ENCODE results near the gene TMEM132E. TPM values are rescaled to one million over a fixed set of nuclear protein-coding genes. Genes with fewer than 3 reads are reported as not detected.

TMEM132E gene
- total and polyA plus RNA-seq, 12 donors = 0.07 to 1.1 (median 0.23) TPM; not detected in 1

DNA sequence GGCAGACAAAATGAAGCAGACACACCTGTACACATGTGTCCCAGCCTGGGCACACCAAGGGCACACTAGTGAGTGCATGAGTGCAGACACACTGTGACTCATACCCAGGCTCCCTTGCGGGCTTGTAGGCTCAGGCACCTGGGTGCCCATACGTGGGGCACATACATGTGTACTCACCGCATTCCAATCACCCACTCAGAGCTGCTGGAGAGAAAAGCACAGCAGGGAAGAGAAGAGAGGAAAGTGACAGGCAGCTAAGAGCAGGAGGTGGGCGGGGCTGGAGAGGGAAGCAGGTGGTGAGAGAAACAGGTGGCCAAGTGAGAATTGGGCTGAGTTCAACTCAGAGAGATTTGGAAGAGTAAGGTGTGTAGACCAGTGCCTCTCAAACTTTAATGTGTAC is 54.0 kb downstream of the TMEM132E start:
- Histone ChIP-seq H3K4me3 (no peak overlapping the region), H3K9me3 (replicated peaks in 1 of 3) (no peaks in the 10 kb centered on the region), H3K4me1 (replicated peaks in 1 of 2) (peaks cover 4 to 5% of the 10 kb centered on the region in 2 donors), H3K36me3 (replicated peaks in 1 of 2) (no peaks in the 10 kb centered on the region), H3K27me3 (peaks cover 25% of the 10 kb centered on the region), H3K27ac (no peak overlapping the region)
- no peak for DNase-seq
- no peak for TF ChIP-seq POLR2A (IDR thresholded peaks at IDR 0.05)
- TF ChIP-seq, protein P1, sequence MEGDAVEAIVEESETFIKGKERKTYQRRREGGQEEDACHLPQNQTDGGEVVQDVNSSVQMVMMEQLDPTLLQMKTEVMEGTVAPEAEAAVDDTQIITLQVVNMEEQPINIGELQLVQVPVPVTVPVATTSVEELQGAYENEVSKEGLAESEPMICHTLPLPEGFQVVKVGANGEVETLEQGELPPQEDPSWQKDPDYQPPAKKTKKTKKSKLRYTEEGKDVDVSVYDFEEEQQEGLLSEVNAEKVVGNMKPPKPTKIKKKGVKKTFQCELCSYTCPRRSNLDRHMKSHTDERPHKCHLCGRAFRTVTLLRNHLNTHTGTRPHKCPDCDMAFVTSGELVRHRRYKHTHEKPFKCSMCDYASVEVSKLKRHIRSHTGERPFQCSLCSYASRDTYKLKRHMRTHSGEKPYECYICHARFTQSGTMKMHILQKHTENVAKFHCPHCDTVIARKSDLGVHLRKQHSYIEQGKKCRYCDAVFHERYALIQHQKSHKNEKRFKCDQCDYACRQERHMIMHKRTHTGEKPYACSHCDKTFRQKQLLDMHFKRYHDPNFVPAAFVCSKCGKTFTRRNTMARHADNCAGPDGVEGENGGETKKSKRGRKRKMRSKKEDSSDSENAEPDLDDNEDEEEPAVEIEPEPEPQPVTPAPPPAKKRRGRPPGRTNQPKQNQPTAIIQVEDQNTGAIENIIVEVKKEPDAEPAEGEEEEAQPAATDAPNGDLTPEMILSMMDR (IDR thresholded peaks at IDR 0.05) = no peak
- WGBS, 4 donors = 45 to 61% (median 55%) methylated on average over 3 to 4 of the region's 4 CpGs
- intact Hi-C loops (cut with DNase I) = loop anchor here (10.0 kb wide), 3 partner anchors 89 to 481 kb away; partner anchors contain the start of gene RAD51D (in 1 of the 2)

GRCh38 chr17:34633760-34634159 is 54.4 kb downstream of the TMEM132E start:
- Histone ChIP-seq H3K4me3 (no peak overlapping the region), H3K36me3 (replicated peaks in 1 of 2) (no peaks in the 10 kb centered on the region), H3K4me1 (replicated peaks in 1 of 2) (peaks cover 4 to 5% of the 10 kb centered on the region in 2 donors), H3K27me3 (peaks cover 23% of the 10 kb centered on the region), H3K27ac (no peak overlapping the region), H3K9me3 (replicated peaks in 1 of 3) (no peaks in the 10 kb centered on the region)
- DNase-seq = no peak
- no peak for TF ChIP-seq POLR2A (IDR thresholded peaks at IDR 0.05)
- TF ChIP-seq, protein P1 (IDR thresholded peaks at IDR 0.05) = no peak
- intact Hi-C loops (cut with DNase I) = loop anchor here (10.0 kb wide), 3 partner anchors 89 to 481 kb away; partner anchors contain the start of gene RAD51D (in 1 of the 2)
- WGBS, 4 donors = 82 to 94% (median 87%) methylated on average over 3 of the region's 3 CpGs

DNA sequence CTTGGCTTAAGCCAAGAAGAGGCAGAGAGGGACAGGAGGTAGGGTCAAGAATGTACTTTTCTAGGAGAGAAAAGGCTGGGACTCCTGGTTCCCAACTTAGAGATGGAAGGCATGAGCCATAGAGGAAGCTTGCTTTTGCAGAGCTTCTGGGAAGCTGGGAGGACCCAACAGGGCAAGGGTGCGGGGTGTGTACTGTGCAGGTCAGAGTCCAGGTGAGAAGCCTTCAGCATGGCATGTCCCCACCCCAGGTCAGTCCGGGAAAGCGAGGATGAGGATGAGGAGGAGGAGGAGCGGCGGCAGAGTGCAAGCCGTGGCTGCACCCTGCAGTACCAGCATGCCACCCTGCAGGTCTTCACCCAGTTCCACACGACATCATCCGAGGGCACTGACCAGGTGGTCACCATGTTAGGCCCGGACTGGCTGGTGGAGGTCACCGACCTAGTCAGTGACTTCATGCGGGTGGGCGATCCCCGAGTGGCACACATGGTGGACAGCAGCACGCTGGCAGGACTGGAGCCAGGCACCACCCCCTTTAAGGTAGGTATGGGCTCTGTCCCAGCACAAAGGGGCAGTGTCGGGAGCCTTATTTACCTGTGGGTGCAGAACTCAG is 55.3 kb downstream of the TMEM132E start:
- 78 to 84% (median 81%) methylated on average over 12 to 15 of the region's 15 CpGs for WGBS, 4 donors
- H3K27ac ChIP-seq = no peak overlapping the region
- no peaks in the 10 kb centered on the region for H3K36me3 ChIP-seq (replicated peaks in 1 of 2)
- no peak for DNase-seq
- peaks cover 26% of the 10 kb centered on the region for H3K27me3 ChIP-seq
- intact Hi-C loops (cut with DNase I) = loop anchor here (5.0 to 10.0 kb wide), 5 partner anchors 82 to 480 kb away; partner anchors contain the start of gene RAD51D (in 1 of the 2)
- peaks cover 4 to 5% of the 10 kb centered on the region in 2 donors for H3K4me1 ChIP-seq (replicated peaks in 1 of 2)
- no peaks in the 10 kb centered on the region for H3K9me3 ChIP-seq (replicated peaks in 1 of 3)
- H3K4me3 ChIP-seq = no peak overlapping the region
- no peak for TF ChIP-seq POLR2A (IDR thresholded peaks at IDR 0.05)
- TF ChIP-seq, protein P1 (IDR thresholded peaks at IDR 0.05) = no peak

DNA sequence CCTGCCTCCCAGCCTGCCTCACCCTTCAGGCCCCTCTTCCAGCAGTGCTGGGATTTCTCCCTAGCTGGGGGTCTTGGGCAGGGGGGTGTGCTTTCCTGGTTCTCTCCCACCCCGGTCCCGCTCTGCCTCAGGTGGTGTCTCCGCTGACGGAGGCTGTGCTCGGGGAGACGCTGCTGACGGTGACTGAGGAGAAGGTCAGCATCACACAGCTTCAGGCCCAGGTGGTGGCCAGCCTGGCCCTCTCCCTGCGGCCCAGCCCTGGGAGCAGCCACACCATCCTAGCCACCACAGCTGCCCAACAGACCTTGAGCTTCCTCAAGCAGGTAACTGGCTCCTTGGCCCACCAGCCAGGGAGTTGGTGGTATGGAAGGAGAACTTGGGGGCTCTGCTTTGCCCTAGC is 56.5 kb downstream of the TMEM132E start:
- Histone ChIP-seq H3K4me1 (replicated peaks in 1 of 2) (peaks cover 4 to 5% of the 10 kb centered on the region in 2 donors), H3K27me3 (peaks cover 28% of the 10 kb centered on the region), H3K27ac (no peak overlapping the region), H3K36me3 (replicated peaks in 1 of 2) (no peaks in the 10 kb centered on the region), H3K4me3 (no peak overlapping the region), H3K9me3 (replicated peaks in 1 of 3) (no peaks in the 10 kb centered on the region)
- DNase-seq = no peak
- intact Hi-C loops (cut with DNase I) = loop anchor here (5.0 to 10.0 kb wide), 5 partner anchors 84 to 479 kb away; partner anchors contain the start of gene RAD51D (in 1 of the 2)
- WGBS, 4 donors = 90 to 97% (median 92%) methylated on average over 2 to 8 of the region's 8 CpGs
- TF ChIP-seq, protein P1 (IDR thresholded peaks at IDR 0.05) = no peak
- TF ChIP-seq POLR2A (IDR thresholded peaks at IDR 0.05) = no peak

All from adrenal gland (tissue), 12 donors.